B cell (primary cell): ENCODE results near the gene PLPPR1. TPM values are rescaled to one million over a fixed set of nuclear protein-coding genes. Genes with fewer than 3 reads are reported as not detected.

Experiments
- ATAC-seq: fragments of 200-7000 bp; cut with Tn5 transposase; one replicate; pipeline ENCODE4 v1.10.0; 2021; ENCODE audit warnings: low read depth, mild to moderate bottlenecking, moderate number of reproducible peaks, moderate library complexity
- CTCF ChIA-PET: fragments of 350-600 bp; sonication (Branson Sonifier 250); formaldehyde crosslinking; loops from one replicate; lab custom pipeline; 2021; ENCODE audit warnings: antibody characterized with exemption, inconsistent platforms; lab: Charles Lee
- POLR2A ChIA-PET: fragments of 350-600 bp; sonication (Branson Sonifier 250); formaldehyde crosslinking; loops from one replicate; lab custom pipeline; 2021; ENCODE audit warnings: antibody characterized with exemption; lab: Charles Lee
- DNase-seq: peaks from one replicate; pipeline ENCODE4 v3.0.0; 2013
- H2AFZ ChIP-seq: 2 replicates; pipeline ENCODE4 v1.6.1; 2012; ENCODE audit warnings: mild to moderate bottlenecking, low read depth, low read length; ENCODE audit not compliant: insufficient read depth, poor library complexity, severe bottlenecking
- H3K27ac ChIP-seq, 2 donors: 1 replicate in 1 of 2; 2 replicates in 1 of 2; pipeline ENCODE4 v1.5.1; 2012 to 2013; ENCODE audit warnings: low read length in 2 of 2, mild to moderate bottlenecking in 2 of 2, moderate library complexity in 1 of 2
- H3K27me3 ChIP-seq, 4 experiments: fragments of 200-600 bp in 1 of 4; sonication (generic) in 1 of 4; replicated peaks in 1 of 4; 1 replicate in 2 of 4; 2 replicates in 2 of 4; pipeline versions ENCODE4 v1.6.1 to v1.7.0; 2013 to 2016; ENCODE audit warnings: low read length in 3 of 4, mild to moderate bottlenecking in 2 of 4, mixed read lengths in 1 of 4, moderate library complexity in 1 of 4; ENCODE audit not compliant: insufficient read depth in 4 of 4, control insufficient read depth in 3 of 4; ENCODE audit errors: control extremely low read depth in 1 of 4
- H3K36me3 ChIP-seq, 2 experiments: replicated peaks in 1 of 2; 1 replicate in 1 of 2; 2 replicates in 1 of 2; pipeline versions ENCODE4 v1.6.1 to v1.7.1; 2013; ENCODE audit warnings: low read length in 1 of 2; ENCODE audit not compliant: insufficient read depth in 2 of 2, control insufficient read depth in 1 of 2; ENCODE audit errors: control extremely low read depth in 1 of 2, extremely low read depth in 1 of 2
- H3K4me1 ChIP-seq, 2 donors: fragments of 200-600 bp in 1 of 2; sonication (generic) in 1 of 2; 1 replicate in 1 of 2; 2 replicates in 1 of 2; pipeline versions ENCODE4 v1.5.1 to v1.6.1; 2013 to 2017; ENCODE audit warnings: low read length in 2 of 2; ENCODE audit not compliant: control insufficient read depth in 2 of 2, insufficient read depth in 2 of 2
- H3K4me2 ChIP-seq: replicated peaks from 2 replicates; pipeline ENCODE3; 2012; ENCODE audit warnings: mild to moderate bottlenecking, low read depth, low read length; ENCODE audit not compliant: poor library complexity, severe bottlenecking
- H3K4me3 ChIP-seq, 5 experiments: fragments of 200-600 bp in 1 of 5; sonication (generic) in 1 of 5; 1 replicate in 3 of 5; 2 replicates in 2 of 5; pipeline versions ENCODE4 v1.5.1 to v1.7.0; 2011 to 2016; ENCODE audit warnings: low read length in 4 of 5, mild to moderate bottlenecking in 4 of 5, low read depth in 2 of 5, control low read depth in 1 of 5, moderate library complexity in 1 of 5; ENCODE audit not compliant: insufficient read depth in 1 of 5; ENCODE audit errors: control extremely low read depth in 1 of 5, extremely low read depth in 1 of 5
- H3K79me2 ChIP-seq: fragments of 200-600 bp; sonication (generic); one replicate; pipeline ENCODE4 v1.6.0; 2016; ENCODE audit warnings: low read length; ENCODE audit not compliant: control insufficient read depth, insufficient read depth
- H3K9ac ChIP-seq: fragments of 200-600 bp; sonication (generic); 2 replicates; pipeline ENCODE4 v1.6.1; 2017; ENCODE audit warnings: mild to moderate bottlenecking, low read length, moderate library complexity
- H3K9me3 ChIP-seq, 3 donors: one replicate each; pipeline versions ENCODE4 v1.6.1 to v1.7.1; 2013; ENCODE audit warnings: low read length in 2 of 3; ENCODE audit not compliant: control insufficient read depth in 2 of 3, insufficient read depth in 1 of 3; ENCODE audit errors: control extremely low read depth in 1 of 3
- H4K20me1 ChIP-seq: 2 replicates; pipeline ENCODE4 v1.6.0; 2012; ENCODE audit warnings: mild to moderate bottlenecking, low read length; ENCODE audit not compliant: insufficient read depth, control insufficient read depth, poor library complexity, severe bottlenecking
- H3K27ac Mint-ChIP-seq: one replicate; pipeline ENCODE4 v1.8.0; 2021; ENCODE audit warnings: mixed read lengths
- H3K27me3 Mint-ChIP-seq: one replicate; pipeline ENCODE4 v1.8.0; 2021; ENCODE audit warnings: mixed read lengths
- H3K4me1 Mint-ChIP-seq: one replicate; pipeline ENCODE4 v1.8.0; 2021; ENCODE audit warnings: mixed read lengths
- H3K4me3 Mint-ChIP-seq: one replicate; pipeline ENCODE4 v1.8.0; 2021; ENCODE audit warnings: mixed read lengths
- H3K9me3 Mint-ChIP-seq: one replicate; pipeline ENCODE4 v1.8.0; 2022; ENCODE audit warnings: mixed read lengths; ENCODE audit not compliant: insufficient read depth
- CTCF ChIP-seq: fragments of 200-600 bp; IDR thresholded peaks from one replicate; pipeline ENCODE4 v1.8.0; 2022; ENCODE audit warnings: antibody characterized with exemption, mild to moderate bottlenecking
- EZH2 ChIP-seq: IDR thresholded peaks from 2 replicates; pipeline ENCODE4 v1.6.1; 2012; ENCODE audit warnings: borderline replicate concordance, low read depth, mild to moderate bottlenecking, moderate library complexity, low read length; ENCODE audit not compliant: insufficient read depth, poor library complexity, severe bottlenecking
- WGBS: methylation state at CpG from one replicate; pipeline ENCODE4 v1.1.5; 2013; ENCODE audit warnings: missing lambda C conversion rate; ENCODE audit not compliant: insufficient coverage; 5-methylcytosine and 5-hydroxymethylcytosine counted together
- intact Hi-C: fragments of 100-400 bp; cut with micrococcal nuclease; formaldehyde crosslinking; loops from one replicate; pipeline ENCODE4 v1.10.0; 2022
- polyA plus RNA-seq: library from polyadenylated mRNA; depleted of rRNA; stranded (reverse); fragments of >200 nt; gene quantifications from 2 replicates; pipeline ENCODE4 v1.2.3, GENCODE V29; 2012
- total RNA-seq, 2 donors: library from RNA; stranded (reverse); fragments of 120-200 nt in 1 of 2; gene quantifications; 1 replicate in 1 of 2; 2 replicates in 1 of 2; pipeline versions ENCODE4 v1.2.3 to v1.2.4, GENCODE V29; 2013 to 2022

PLPPR1 gene
- total and polyA plus RNA-seq, 2 donors (not counting 1 experiment from before 2014, with no cell fraction given), result not detected

DNA sequence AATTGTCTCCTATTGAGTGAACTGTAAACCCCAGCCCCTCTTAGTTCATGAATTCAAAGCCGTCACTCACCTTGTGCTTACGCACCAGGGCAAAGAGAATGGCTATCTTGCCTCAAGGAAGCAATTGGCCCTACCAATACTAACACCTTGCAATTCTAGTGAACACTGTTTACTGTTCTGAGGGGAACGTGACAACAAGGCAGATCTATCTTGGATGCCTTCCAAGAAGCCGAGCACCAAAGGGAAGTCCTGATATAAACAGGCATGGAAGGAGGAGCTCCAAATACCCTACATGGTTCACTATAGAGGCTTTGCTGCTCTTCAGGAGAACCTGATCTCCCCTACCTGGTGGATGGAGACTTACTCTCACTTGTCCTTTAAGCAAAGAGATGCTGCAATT, 1.7 kb upstream of the PLPPR1 start:
- Mint-ChIP-seq H3K27ac (no peak overlapping the region), H3K9me3 (no peaks in the 10 kb centered on the region), H3K27me3 (peaks cover 46% of the 10 kb centered on the region), H3K4me1 (no peaks in the 10 kb centered on the region), H3K4me3 (no peak overlapping the region)
- H2AFZ ChIP-seq, result no peak overlapping the region
- WGBS, result no CpG with 5 or more reads among the region's 4 CpGs
- no peaks in the 10 kb centered on the region for H3K79me2 ChIP-seq
- POLR2A ChIA-PET, result no interaction called here
- intact Hi-C loops, result no loop called here
- no peak for ATAC-seq
- TF ChIP-seq EZH2, result no peak
- no peak for TF ChIP-seq CTCF
- H3K27me3 ChIP-seq, result peaks cover 0 to 22% (median 8%) of the 10 kb centered on the region in 4 experiments
- no peaks in the 10 kb centered on the region for H3K36me3 ChIP-seq
- no peak for DNase-seq
- CTCF ChIA-PET, result no interaction called here
- H4K20me1 ChIP-seq, result no peaks in the 10 kb centered on the region
- no peak overlapping the region for H3K4me2 ChIP-seq
- no peaks in the 10 kb centered on the region for H3K4me1 ChIP-seq
- no peak overlapping the region for H3K27ac ChIP-seq
- no peak overlapping the region for H3K9ac ChIP-seq
- H3K9me3 ChIP-seq, result peaks cover 0 to 16% (median 0%) of the 10 kb centered on the region in 3 donors
- H3K4me3 ChIP-seq, result no peak overlapping the region

- H3K27me3 Mint-ChIP-seq, result peaks cover 51% of the 10 kb centered on the region
- H3K4me2 ChIP-seq, result no peak overlapping the region
- POLR2A ChIA-PET, result no interaction called here
Measured at GRCh38 chr9:101027236-101027635, 1.3 kb upstream of the PLPPR1 start.

More at GRCh38 chr9:101027236-101027635, 1.3 kb upstream of the PLPPR1 start:
- peaks cover 0 to 16% (median 0%) of the 10 kb centered on the region in 3 donors for H3K9me3 ChIP-seq
- Mint-ChIP-seq H3K4me3 (no peak overlapping the region), H3K27ac (no peak overlapping the region), H3K9me3 (no peaks in the 10 kb centered on the region), H3K4me1 (no peaks in the 10 kb centered on the region)
- WGBS, result 0% methylated on average over 1 of the region's 2 CpGs
- H3K79me2 ChIP-seq, result no peaks in the 10 kb centered on the region
- H3K27ac ChIP-seq, result no peak overlapping the region
- no peaks in the 10 kb centered on the region for H4K20me1 ChIP-seq
- H2AFZ ChIP-seq, result no peak overlapping the region
- intact Hi-C loops, result no loop called here
- no peak overlapping the region for H3K9ac ChIP-seq
- no peak overlapping the region for H3K4me3 ChIP-seq
- ATAC-seq (no peak), DNase-seq (no peak)
- H3K27me3 ChIP-seq, result peaks cover 0 to 26% (median 8%) of the 10 kb centered on the region in 4 experiments
- TF ChIP-seq CTCF (no peak), EZH2 (no peak)
- H3K4me1 ChIP-seq, result no peaks in the 10 kb centered on the region
- H3K36me3 ChIP-seq, result no peaks in the 10 kb centered on the region
- CTCF ChIA-PET, result no interaction called here
